NT2/D1 (cell line): ENCODE results near the gene ACER3.
"Not testable (repeated sequence)": the region's sequence is repeated elsewhere in the genome, so short reads cannot be mapped to it uniquely, and the experiment has no call there.

ENCODE experiments used
- YY1 ChIP-seq: IDR thresholded peaks from 2 replicates; pipeline ENCODE4 v1.6.1; 2011; ENCODE audit not compliant: insufficient read length, insufficient read depth
- ZNF274 ChIP-seq: IDR thresholded peaks from 2 replicates; pipeline ENCODE4 v1.6.1; 2011; ENCODE audit warnings: mild to moderate bottlenecking, low read depth, low read length

DNA sequence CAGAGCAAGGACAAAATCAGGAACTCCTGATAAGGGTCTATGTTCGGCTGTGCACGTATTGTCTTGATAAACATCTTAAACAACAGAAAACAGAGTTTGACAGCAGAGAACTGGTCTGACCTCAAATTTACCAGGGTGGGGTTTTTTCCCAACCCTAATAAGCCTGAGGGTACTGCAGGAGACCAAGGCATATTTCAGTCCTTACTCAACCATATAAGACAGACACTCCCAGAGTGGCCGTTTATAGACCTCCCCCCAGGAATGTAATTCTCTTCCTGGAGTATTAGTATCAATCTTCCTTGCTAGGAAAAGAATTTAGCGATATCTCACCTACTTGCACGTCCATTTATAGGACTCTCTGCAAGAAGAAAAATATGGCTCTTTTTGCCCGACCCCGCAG, 45.0 kb upstream of the ACER3 start:
- not testable (repeated sequence) for TF ChIP-seq YY1, ZNF274
